H1 (cell line): ENCODE data around the gene P3H3. TPM values are rescaled to one million over a fixed set of nuclear protein-coding genes. Genes with fewer than 3 reads are reported as not detected.
"Not testable (repeated sequence)": the region's sequence is repeated elsewhere in the genome, so short reads cannot be mapped to it uniquely, and the experiment has no call there.

ENCODE experiments used
- CTCF ChIA-PET: fragments of 300-600 bp; sonication (Branson Sonifier 250); formaldehyde crosslinking; loops from one replicate; lab custom pipeline; 2021; ENCODE audit not compliant: partially characterized antibody; lab: Charles Lee
- POLR2A ChIA-PET: fragments of 300-600 bp; sonication (Branson Sonifier 250); formaldehyde crosslinking; loops from one replicate; lab custom pipeline; 2021; ENCODE audit warnings: inconsistent platforms; ENCODE audit not compliant: partially characterized antibody; lab: Charles Lee
- DNase-seq, 2 experiments: peaks; one replicate each; pipeline versions ENCODE4 v3.0.0 to v3.0.0-alpha.2; 2010 to 2022; ENCODE audit warnings: low spot score in 2 of 2, low read depth in 1 of 2, mixed read lengths in 1 of 2
- FAIRE-seq: peaks from 2 replicates; lab custom pipeline; 2011; peaks lifted over from hg19 to GRCh38; lab: Jason Lieb, UNC
- H2AFZ ChIP-seq: 2 replicates; pipeline ENCODE4 v1.8.1; 2012; ENCODE audit warnings: low read length, inconsistent platforms
- H2AK5ac ChIP-seq: 2 replicates; pipeline ENCODE4 v1.6.1; 2013; ENCODE audit warnings: low read depth, low read length
- H2BK120ac ChIP-seq: replicated peaks from 2 replicates; pipeline ENCODE3; 2013; ENCODE audit warnings: low read depth, low read length, inconsistent platforms
- H2BK12ac ChIP-seq: 2 replicates; pipeline ENCODE4 v1.6.1; 2013; ENCODE audit warnings: low read depth, low read length
- H2BK15ac ChIP-seq: 2 replicates; pipeline ENCODE4 v1.6.1; 2013; ENCODE audit warnings: low read length
- H2BK20ac ChIP-seq: 2 replicates; pipeline ENCODE4 v1.6.1; 2013; ENCODE audit warnings: low read length
- H2BK5ac ChIP-seq: 2 replicates; pipeline ENCODE4 v1.6.1; 2013; ENCODE audit warnings: low read depth, low read length
- H3K14ac ChIP-seq: 2 replicates; pipeline ENCODE4 v1.6.1; 2013; ENCODE audit warnings: inconsistent platforms; ENCODE audit not compliant: insufficient read length
- H3K18ac ChIP-seq: 2 replicates; pipeline ENCODE4 v1.6.1; 2013; ENCODE audit warnings: low read length; ENCODE audit errors: extremely low read depth
- H3K23ac ChIP-seq: 2 replicates; pipeline ENCODE4 v1.6.1; 2013; ENCODE audit warnings: inconsistent platforms; ENCODE audit not compliant: insufficient read length
- H3K23me2 ChIP-seq: 2 replicates; pipeline ENCODE4 v1.6.1; 2013; ENCODE audit warnings: low read depth, low read length
- H3K27ac ChIP-seq: 2 replicates; pipeline ENCODE4 v1.6.1; 2011; ENCODE audit warnings: low read depth, low read length, inconsistent platforms
- H3K27me3 ChIP-seq, 4 experiments: replicated peaks in 1 of 4; 1 replicate in 1 of 4; 2 replicates in 3 of 4; pipeline versions ENCODE4 v1.6.1 to v1.8.1; 2011 to 2013; ENCODE audit warnings: low read length in 3 of 4, mild to moderate bottlenecking in 3 of 4, inconsistent platforms in 2 of 4, mixed read lengths in 2 of 4, moderate library complexity in 1 of 4; ENCODE audit not compliant: control insufficient read depth in 3 of 4, insufficient read depth in 3 of 4; ENCODE audit errors: extremely low read depth in 1 of 4
- H3K36me3 ChIP-seq, 4 experiments: 2 replicates each; pipeline versions ENCODE4 v1.6.1 to v1.8.1; 2011 to 2013; ENCODE audit warnings: mild to moderate bottlenecking in 4 of 4, low read length in 3 of 4, moderate library complexity in 2 of 4, control low read depth in 1 of 4, inconsistent platforms in 1 of 4; ENCODE audit not compliant: insufficient read depth in 4 of 4, control insufficient read depth in 2 of 4
- H3K4ac ChIP-seq: replicated peaks from 2 replicates; pipeline ENCODE3; 2013; ENCODE audit warnings: low read length, low read depth, mixed read lengths, inconsistent platforms; ENCODE audit not compliant: insufficient read length
- H3K4me1 ChIP-seq, 4 experiments: replicated peaks in 1 of 4; 1 replicate in 1 of 4; 2 replicates in 3 of 4; pipeline versions ENCODE4 v1.6.1 to v1.8.1; 2011 to 2013; ENCODE audit warnings: low read length in 3 of 4, inconsistent platforms in 2 of 4, mixed read lengths in 1 of 4; ENCODE audit not compliant: insufficient read depth in 4 of 4, control insufficient read depth in 3 of 4
- H3K4me2 ChIP-seq, 2 experiments: 2 replicates each; pipeline versions ENCODE4 v1.6.1 to v1.8.1; 2011 to 2013; ENCODE audit warnings: low read depth in 2 of 2, low read length in 2 of 2, control low read depth in 1 of 2, inconsistent platforms in 1 of 2, mild to moderate bottlenecking in 1 of 2; ENCODE audit not compliant: insufficient read depth in 1 of 2
- H3K4me3 ChIP-seq, 4 experiments: fragments of 200-600, 300-600 bp in 1 of 4; sonication (generic), shearing (Covaris generic), sonication (Bioruptor Twin) in 1 of 4; 2 replicates each; pipeline versions ENCODE4 v1.5.1 to v1.8.1; 2011 to 2016; ENCODE audit warnings: low read length in 4 of 4, low read depth in 3 of 4, control low read depth in 2 of 4, inconsistent platforms in 2 of 4, mild to moderate bottlenecking in 2 of 4, mixed read lengths in 1 of 4, moderate library complexity in 1 of 4; ENCODE audit not compliant: insufficient read depth in 2 of 4; ENCODE audit errors: extremely low read depth in 1 of 4
- H3K56ac ChIP-seq: replicated peaks from 2 replicates; pipeline ENCODE3; 2013; ENCODE audit warnings: low read depth, mild to moderate bottlenecking, mixed read lengths, low read length, inconsistent platforms; ENCODE audit not compliant: insufficient read length
- H3K79me1 ChIP-seq: 2 replicates; pipeline ENCODE4 v1.6.1; 2013; ENCODE audit warnings: low read depth, low read length, control low read depth
- H3K79me2 ChIP-seq, 2 experiments: 2 replicates each; pipeline versions ENCODE4 v1.6.1 to v1.8.1; 2012 to 2013; ENCODE audit warnings: low read length in 2 of 2, mild to moderate bottlenecking in 2 of 2, inconsistent platforms in 1 of 2; ENCODE audit not compliant: insufficient read depth in 2 of 2, control insufficient read depth in 1 of 2
- H3K9ac ChIP-seq, 4 experiments: replicated peaks in 1 of 4; 1 replicate in 1 of 4; 2 replicates in 3 of 4; pipeline versions ENCODE4 v1.6.1 to v1.8.1; 2011 to 2013; ENCODE audit warnings: low read depth in 3 of 4, low read length in 3 of 4, control low read depth in 2 of 4, mild to moderate bottlenecking in 2 of 4, moderate library complexity in 2 of 4, inconsistent platforms in 1 of 4; ENCODE audit errors: extremely low read depth in 1 of 4
- H3K9me3 ChIP-seq, 2 experiments: 2 replicates each; pipeline versions ENCODE4 v1.6.1 to v1.8.1; 2012 to 2013; ENCODE audit warnings: mild to moderate bottlenecking in 2 of 2, moderate library complexity in 2 of 2, control low read depth in 1 of 2, inconsistent platforms in 1 of 2, low read depth in 1 of 2, low read length in 1 of 2, mixed read lengths in 1 of 2; ENCODE audit not compliant: insufficient read depth in 2 of 2
- H4K20me1 ChIP-seq, 2 experiments: replicated peaks in 1 of 2; 2 replicates each; pipeline versions ENCODE3 to v1.8.1; 2011 to 2013; ENCODE audit warnings: inconsistent platforms in 2 of 2, low read length in 2 of 2, mild to moderate bottlenecking in 1 of 2; ENCODE audit not compliant: insufficient read depth in 2 of 2, control insufficient read depth in 1 of 2
- H4K5ac ChIP-seq: 2 replicates; pipeline ENCODE4 v1.6.1; 2013; ENCODE audit warnings: low read length, low read depth, mixed read lengths, inconsistent platforms; ENCODE audit not compliant: insufficient read length
- H4K8ac ChIP-seq: 2 replicates; pipeline ENCODE4 v1.8.0; 2013; ENCODE audit warnings: mild to moderate bottlenecking, moderate library complexity, low read length, inconsistent platforms; ENCODE audit not compliant: insufficient read depth; ENCODE audit errors: extremely low read depth
- H4K91ac ChIP-seq: replicated peaks from 2 replicates; pipeline ENCODE3; 2013; ENCODE audit warnings: low read length, mixed read lengths, inconsistent platforms; ENCODE audit not compliant: insufficient read length
- WGBS, 2 experiments: shearing (Covaris generic) in 1 of 2; methylation state at CpG; one replicate each; pipeline versions ENCODE4 v1.1.6 to v1.1.7; 2013 to 2015; ENCODE audit warnings: low lambda C conversion rate in 2 of 2, mixed read lengths in 2 of 2, inconsistent platforms in 1 of 2, low coverage in 1 of 2, missing lambda C conversion rate in 1 of 2; ENCODE audit not compliant: insufficient replicate concordance in 2 of 2, insufficient coverage in 1 of 2, insufficient read length in 1 of 2; ENCODE audit errors: extremely low coverage in 1 of 2, missing lambda C conversion rate in 1 of 2; 5-methylcytosine and 5-hydroxymethylcytosine counted together
- polyA plus RNA-seq, 7 experiments: library from polyadenylated mRNA; depleted of rRNA in 3 of 7; stranded (reverse) in 5 of 7; unstranded in 2 of 7; fragments of >200 nt in 5 of 7; fragments of 200-250 nt in 2 of 7; gene quantifications; 1 replicate in 5 of 7; 2 replicates in 1 of 7; 4 replicates in 1 of 7; pipeline versions ENCODE4 v1.2.1 to v1.2.3, GENCODE V29; 2011 to 2013; ENCODE audit warnings: missing spikeins in 2 of 7, mixed read lengths in 2 of 7
- total RNA-seq: library from RNA; stranded (reverse); fragmentation: NEBNext Ultra II Directional; extraction: Animal tissue kit (Norgen Biotek cat#: 25700); gene quantifications from 2 replicates; pipeline ENCODE4 v1.2.1, GENCODE V29; 2021

P3H3 gene
- total and polyA plus RNA-seq, 2 of the 8 experiments (the other 6 are each of a cell fraction or from before 2014, with no cell fraction given), result 22.9 to 43.5 TPM

DNA sequence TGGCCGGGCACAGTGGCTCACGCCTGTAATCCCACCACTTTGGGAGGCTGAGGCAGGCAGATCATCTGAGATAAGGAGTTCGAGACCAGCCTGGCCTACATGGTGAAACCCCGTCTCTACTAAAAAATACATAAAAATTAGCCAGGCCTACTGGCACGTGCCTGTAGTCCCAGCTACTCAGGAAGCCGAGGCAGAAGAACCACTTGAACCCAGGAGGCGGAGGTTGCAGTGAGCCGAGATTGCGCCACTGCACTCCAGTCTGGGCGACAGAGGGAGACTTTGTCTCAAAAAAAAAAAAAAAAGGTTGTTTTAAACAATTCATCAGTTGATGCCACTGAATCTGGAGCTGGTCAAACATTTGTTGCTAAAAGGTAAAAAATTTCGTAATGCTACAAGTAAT is 51.6 kb downstream of the P3H3 start:
- not testable (repeated sequence) for H4K20me1 ChIP-seq, H4K5ac ChIP-seq, H4K8ac ChIP-seq, H3K4ac ChIP-seq, H2BK15ac ChIP-seq, H3K9me3 ChIP-seq, H3K79me1 ChIP-seq, H2BK120ac ChIP-seq, H3K27ac ChIP-seq, H3K18ac ChIP-seq, H3K27me3 ChIP-seq, FAIRE-seq, H3K4me3 ChIP-seq, H2BK20ac ChIP-seq, H3K4me2 ChIP-seq, H3K23me2 ChIP-seq, H3K4me1 ChIP-seq, H2BK5ac ChIP-seq, H2AFZ ChIP-seq, H4K91ac ChIP-seq, H3K23ac ChIP-seq, H3K14ac ChIP-seq, H3K79me2 ChIP-seq, DNase-seq, H3K56ac ChIP-seq, H2BK12ac ChIP-seq, H2AK5ac ChIP-seq, H3K9ac ChIP-seq
- ChIA-PET POLR2A (interaction anchor here (1.2 to 3.8 kb wide), 4 partner anchors 10 to 66 kb away, joined by 3 to 18 read pairs (median 7); no protein-coding TSS in a partner anchor), CTCF (interaction anchor here (0.7 to 1.5 kb wide), 4 partner anchors 12 to 106 kb away, joined by 3 read pairs; no protein-coding TSS in a partner anchor)
- 95% methylated on average over 11 of the region's 11 CpGs; no CpG with 5 or more reads in 1 of the 2 experiments for WGBS, 2 experiments
- H3K36me3 ChIP-seq, result peaks cover 0 to 20% (median 1%) of the 10 kb centered on the region in 4 experiments; a peak in 4 of 8 replicates
